GM12874 (cell line): ENCODE measurements around the gene KCNK3.

ENCODE experiments used
- TF ChIP-seq, protein P1 (sequence below): IDR thresholded peaks from 2 replicates; pipeline ENCODE4 v1.5.1; 2011; ENCODE audit warnings: low read depth, mild to moderate bottlenecking, control low read depth, low read length, moderate library complexity; ENCODE audit not compliant: insufficient read depth

Gene KCNK3

DNA sequence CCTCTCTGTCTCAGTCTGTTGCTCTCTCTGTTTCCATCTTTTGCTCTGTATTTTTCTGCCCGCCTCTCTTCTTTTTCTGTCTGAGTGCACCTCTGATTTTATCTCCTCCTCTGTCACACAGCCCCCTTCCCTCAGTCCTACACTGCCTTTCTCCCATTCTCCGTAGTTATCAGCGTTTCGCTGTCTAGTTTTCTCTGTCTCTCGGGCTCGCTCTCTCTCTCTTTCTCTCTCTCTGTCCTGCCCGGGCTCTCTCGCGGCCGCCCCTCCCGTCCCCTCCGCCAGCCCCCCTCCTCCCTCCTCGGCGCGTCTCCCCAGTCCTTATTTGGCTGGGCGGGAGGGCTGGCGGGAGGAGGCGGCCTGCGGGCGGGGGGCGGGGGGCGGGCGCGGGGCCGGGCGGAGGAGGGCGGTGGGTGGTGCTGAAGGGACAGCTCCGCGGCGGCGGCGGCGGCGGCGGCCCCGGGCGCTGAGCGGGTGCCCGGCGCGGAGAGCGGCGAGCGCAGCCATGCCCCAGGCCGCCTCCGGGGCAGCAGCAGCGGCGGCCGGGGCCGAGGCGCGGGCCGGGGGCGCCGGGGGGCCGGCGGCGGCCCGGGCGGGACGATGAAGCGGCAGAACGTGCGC is at the start of gene KCNK3:
KCNK3 (plus strand) TSS at position 444 of the 618 bp plus-strand sequence; CDS start at position 598, 154 bp downstream.
- TF ChIP-seq, protein P1, sequence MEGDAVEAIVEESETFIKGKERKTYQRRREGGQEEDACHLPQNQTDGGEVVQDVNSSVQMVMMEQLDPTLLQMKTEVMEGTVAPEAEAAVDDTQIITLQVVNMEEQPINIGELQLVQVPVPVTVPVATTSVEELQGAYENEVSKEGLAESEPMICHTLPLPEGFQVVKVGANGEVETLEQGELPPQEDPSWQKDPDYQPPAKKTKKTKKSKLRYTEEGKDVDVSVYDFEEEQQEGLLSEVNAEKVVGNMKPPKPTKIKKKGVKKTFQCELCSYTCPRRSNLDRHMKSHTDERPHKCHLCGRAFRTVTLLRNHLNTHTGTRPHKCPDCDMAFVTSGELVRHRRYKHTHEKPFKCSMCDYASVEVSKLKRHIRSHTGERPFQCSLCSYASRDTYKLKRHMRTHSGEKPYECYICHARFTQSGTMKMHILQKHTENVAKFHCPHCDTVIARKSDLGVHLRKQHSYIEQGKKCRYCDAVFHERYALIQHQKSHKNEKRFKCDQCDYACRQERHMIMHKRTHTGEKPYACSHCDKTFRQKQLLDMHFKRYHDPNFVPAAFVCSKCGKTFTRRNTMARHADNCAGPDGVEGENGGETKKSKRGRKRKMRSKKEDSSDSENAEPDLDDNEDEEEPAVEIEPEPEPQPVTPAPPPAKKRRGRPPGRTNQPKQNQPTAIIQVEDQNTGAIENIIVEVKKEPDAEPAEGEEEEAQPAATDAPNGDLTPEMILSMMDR = no peak

DNA sequence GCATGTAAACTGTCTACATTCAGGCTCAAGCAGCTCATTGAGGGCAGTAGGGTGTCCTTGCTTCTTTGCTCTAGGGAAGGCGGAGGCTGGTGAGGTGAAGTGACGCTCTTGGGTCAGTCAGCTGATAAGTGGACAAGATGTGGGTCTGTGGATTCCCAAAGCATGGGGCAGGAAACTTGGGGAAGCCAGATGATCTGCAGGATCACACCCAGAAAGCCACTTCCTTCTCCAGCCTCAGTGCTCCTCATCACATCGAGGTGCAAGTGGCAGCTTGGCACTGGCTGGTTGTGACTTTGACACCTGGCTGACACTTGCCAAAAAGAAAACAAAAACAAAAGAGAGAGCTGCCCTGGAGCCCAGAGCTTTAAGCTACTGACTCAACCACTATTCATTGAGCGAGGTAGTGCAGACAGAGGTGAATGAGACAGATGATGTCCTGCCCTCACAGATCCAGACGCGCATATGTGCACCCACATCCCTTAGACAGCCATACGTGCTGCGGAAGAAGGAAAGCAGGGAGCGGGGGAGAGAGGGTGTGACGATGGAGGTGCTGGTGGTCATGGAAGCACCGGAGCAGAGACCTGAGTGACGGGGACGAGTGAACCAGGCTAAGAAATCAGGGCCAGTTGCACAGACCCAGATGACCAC is 48.2 kb upstream of the KCNK3 start:
- TF ChIP-seq, protein P1 = no peak

DNA sequence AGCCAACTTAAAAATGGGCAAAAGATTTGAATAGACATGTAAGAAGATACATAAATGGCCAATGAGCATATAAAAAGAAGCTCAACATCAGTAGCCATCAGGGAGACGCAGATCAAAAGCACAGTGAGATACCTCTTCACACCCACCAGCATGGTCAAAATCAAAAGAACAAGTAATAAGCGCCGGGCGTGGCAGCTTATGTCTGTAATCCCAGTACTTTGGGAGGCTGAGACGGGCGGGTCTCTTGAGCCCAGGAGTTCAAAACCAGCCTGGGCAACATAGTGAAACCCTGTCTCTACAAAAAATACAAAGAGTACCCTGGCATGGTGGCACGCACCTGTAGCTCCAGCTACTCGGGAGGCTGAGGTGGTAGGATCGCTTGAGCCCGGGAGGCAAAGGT is 46.8 kb upstream of the KCNK3 start:
- TF ChIP-seq, protein P1 = no peak

DNA sequence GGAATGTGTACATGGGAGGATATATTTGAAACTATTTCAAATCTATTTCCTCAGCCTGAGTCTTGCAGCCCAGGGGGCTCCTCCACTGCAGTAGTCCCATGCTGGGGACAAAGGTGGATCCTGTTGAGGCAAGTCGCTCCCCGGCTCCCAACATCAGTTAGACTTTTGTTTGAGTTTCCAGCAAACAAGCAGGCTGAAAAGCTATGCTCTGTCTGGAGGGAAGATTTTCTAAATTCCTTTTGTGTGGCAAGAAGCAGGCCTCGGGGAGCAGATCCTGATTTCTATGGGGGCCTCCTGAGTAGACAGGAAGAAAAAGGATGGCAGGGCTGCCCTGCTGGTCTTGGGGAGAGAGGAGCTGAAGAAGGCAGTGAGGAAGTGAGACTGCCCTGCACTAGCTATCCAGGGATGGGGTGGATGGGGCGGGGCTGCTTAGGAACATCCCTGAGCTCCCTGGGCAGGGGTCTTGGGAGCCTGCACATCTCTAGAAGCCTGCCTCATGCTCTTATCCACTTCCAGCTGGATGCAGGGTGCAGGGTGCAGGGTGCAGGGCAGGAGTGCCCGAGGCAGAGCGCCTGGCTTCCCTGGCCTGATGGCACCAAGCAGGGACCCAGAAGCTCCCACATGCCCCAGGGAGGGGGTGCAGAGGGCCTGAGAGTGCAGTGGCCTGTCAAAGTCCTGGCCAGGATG is 45.4 kb upstream of the KCNK3 start:
- TF ChIP-seq, protein P1 = no peak

DNA sequence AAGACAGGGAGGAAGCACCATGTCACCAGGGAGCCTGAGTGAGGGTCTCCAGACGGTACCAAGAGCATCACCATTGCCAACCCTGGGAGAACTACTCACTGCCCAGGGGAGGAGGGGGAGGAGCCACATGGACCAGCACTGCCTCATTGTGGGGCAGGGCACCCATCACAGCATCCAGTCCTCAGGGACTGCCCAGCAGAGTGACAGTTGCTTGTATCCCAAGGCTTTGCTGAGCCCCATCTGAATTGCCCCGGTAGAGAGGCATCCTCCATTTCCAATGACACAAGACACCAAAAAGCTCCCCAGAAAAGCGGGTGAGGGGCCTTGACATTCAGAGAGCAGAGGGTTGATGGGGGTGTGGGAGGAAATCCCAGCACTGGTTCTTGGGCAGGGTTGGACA is 44.5 kb upstream of the KCNK3 start:
- TF ChIP-seq, protein P1 = no peak

DNA sequence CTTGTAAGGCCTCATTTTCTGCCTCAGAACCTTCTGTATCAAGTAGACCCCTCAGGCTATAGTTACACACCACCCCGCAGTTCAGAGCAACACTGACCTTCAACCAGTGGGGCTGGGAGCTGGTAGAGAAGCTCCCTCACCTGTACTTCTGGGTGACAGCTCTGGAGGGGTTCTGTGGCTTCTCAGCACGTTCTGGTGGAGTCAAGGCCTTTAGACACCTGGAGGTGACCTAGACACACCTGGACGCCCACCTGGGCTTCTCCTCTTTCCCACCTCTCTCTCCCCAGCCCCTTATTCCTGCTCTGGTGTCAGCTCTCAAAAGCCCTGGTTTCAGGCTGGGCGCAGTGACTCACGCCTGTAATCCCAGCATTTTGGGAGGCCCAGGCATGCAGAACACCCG is 44.0 kb upstream of the KCNK3 start:
- TF ChIP-seq, protein P1 = no peak

DNA sequence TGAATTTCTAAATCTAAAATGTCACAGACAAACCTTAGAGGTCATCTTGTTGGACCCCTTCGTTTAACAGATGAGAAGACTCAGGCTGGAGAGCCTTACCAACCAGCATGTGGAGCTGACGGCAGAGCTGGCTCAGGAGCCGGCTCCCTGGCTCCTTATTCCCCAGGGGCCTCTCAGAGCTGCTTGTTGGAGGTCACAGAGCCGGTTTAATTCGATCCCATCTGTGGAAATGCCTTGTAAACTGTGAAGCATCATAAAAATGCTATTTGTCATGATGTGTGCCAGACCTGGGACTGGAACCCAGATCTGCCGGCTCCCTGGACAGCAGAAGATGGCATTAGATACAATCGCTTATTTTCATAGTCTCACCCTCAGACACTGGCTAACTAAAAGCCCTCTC is 43.2 kb upstream of the KCNK3 start:
- TF ChIP-seq, protein P1 = no peak
